Uterus (tissue), 4 donors: Measurements from ENCODE around the gene TDRKH. TPM values are rescaled to one million over a fixed set of nuclear protein-coding genes. Genes with fewer than 3 reads are reported as not detected.

Experiments used
- DNase-seq, 2 donors: peaks; one replicate each; pipeline ENCODE4 v3.0.0-alpha.2; 2019 to 2020
- H3K27ac ChIP-seq, 2 donors: fragments of 200-600 bp; sonication (generic); 1 replicate in 1 of 2; 2 replicates in 1 of 2; pipeline ENCODE4 v1.5.1; 2016 to 2018
- H3K27me3 ChIP-seq, 2 donors: fragments of 200-600 bp; sonication (generic); one replicate each; pipeline ENCODE4 v1.5.1; 2018 to 2019; ENCODE audit warnings: control low read depth in 1 of 2
- H3K36me3 ChIP-seq, 2 donors: fragments of 200-600 bp; sonication (generic); one replicate each; pipeline ENCODE4 v1.5.1; 2019; ENCODE audit warnings: control low read depth in 1 of 2
- H3K4me1 ChIP-seq, 2 donors: fragments of 200-600 bp; sonication (generic); one replicate each; pipeline ENCODE4 v1.5.1; 2018 to 2019; ENCODE audit warnings: control low read depth in 1 of 2
- H3K4me3 ChIP-seq, 2 donors: fragments of 200-600 bp; sonication (generic); 1 replicate in 1 of 2; 2 replicates in 1 of 2; pipeline ENCODE4 v1.5.1; 2018 to 2019; ENCODE audit warnings: mild to moderate bottlenecking in 1 of 2
- H3K9me3 ChIP-seq, 2 donors: fragments of 200-600 bp; sonication (generic); one replicate each; pipeline ENCODE4 v1.5.1; 2019; ENCODE audit warnings: control low read depth in 1 of 2
- CTCF ChIP-seq, 4 experiments: fragments of 200-600 bp in 2 of 4; fragments of 450-650 bp in 2 of 4; sonication (generic) in 2 of 4; IDR thresholded peaks; one replicate each; pipeline ENCODE4 v1.5.1; 2016 to 2019; ENCODE audit warnings: antibody characterized with exemption in 4 of 4, mild to moderate bottlenecking in 2 of 4, moderate library complexity in 1 of 4
- POLR2A ChIP-seq, 2 donors: fragments of 450-650 bp; IDR thresholded peaks; one replicate each; pipeline ENCODE4 v1.6.1; 2016; ENCODE audit warnings: antibody characterized with exemption in 2 of 2, mild to moderate bottlenecking in 1 of 2, moderate library complexity in 1 of 2
- intact Hi-C: fragments of 100-400 bp; cut with DNase I; formaldehyde crosslinking; loops from one replicate; pipeline ENCODE4 v1.15.1; 2023; ENCODE audit warnings: low total_unique reads
- total RNA-seq, 4 donors: library from RNA; depleted of rRNA in 3 of 4; stranded (reverse); fragments of >200 nt in 3 of 4; gene quantifications; one replicate each; pipeline versions ENCODE4 v1.1.0 to v1.2.4, GENCODE V29; 2014 to 2023
- donor health status: DM: yes; HTN: yes; CAD: no.

The TDRKH gene
- total RNA-seq, 4 donors from 2014 or later, result 0.26 to 6.8 (median 1.8) TPM

DNA sequence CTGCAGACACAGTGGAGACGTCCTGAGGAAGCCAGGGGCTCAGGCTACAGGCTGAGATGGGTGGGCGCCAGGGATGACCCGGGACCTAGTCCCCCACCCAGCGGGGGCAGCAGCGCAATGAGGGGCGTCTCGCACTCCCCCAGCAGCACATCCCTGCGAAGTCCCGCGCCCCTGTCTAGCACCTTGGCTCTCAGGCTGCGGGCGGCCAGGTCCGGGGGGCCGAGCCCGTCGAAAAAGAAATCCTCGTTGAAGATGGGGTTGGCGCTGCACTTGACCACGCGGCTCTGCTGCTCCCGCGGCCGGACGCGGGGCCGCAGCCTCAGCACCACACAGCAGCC is 47.6 kb upstream of the TDRKH start:
- Histone ChIP-seq H3K36me3 (no peaks in the 10 kb centered on the region), H3K4me1 (peaks cover 0 to 7% of the 10 kb centered on the region in 2 donors)
- TF ChIP-seq POLR2A (IDR thresholded peaks at IDR 0.05), result no peak
- no peak for TF ChIP-seq CTCF (IDR thresholded peaks at IDR 0.05)

GRCh38 chr1:151837197-151837596 is 46.9 kb upstream of the TDRKH start:
- Histone ChIP-seq H3K36me3 (no peaks in the 10 kb centered on the region), H3K4me3 (no peak overlapping the region), H3K27ac (no peak overlapping the region), H3K27me3 (peaks cover 11 to 17% of the 10 kb centered on the region in 2 donors), H3K9me3 (no peaks in the 10 kb centered on the region), H3K4me1 (peaks cover 0 to 7% of the 10 kb centered on the region in 2 donors)
- intact Hi-C loops, result no loop called here
- DNase-seq, result no peak
- TF ChIP-seq POLR2A (IDR thresholded peaks at IDR 0.05), result no peak
- TF ChIP-seq CTCF (IDR thresholded peaks at IDR 0.05), result no peak

More for the DNA sequence above, 47.6 kb upstream of the TDRKH start:
- Histone ChIP-seq H3K27me3 (peaks cover 11 to 17% of the 10 kb centered on the region in 2 donors), H3K4me3 (peak overlapping the region in 1 of 2 donors; percentile 28), H3K9me3 (no peaks in the 10 kb centered on the region), H3K27ac (no peak overlapping the region)
- no peak for DNase-seq
- intact Hi-C loops, result no loop called here

DNA sequence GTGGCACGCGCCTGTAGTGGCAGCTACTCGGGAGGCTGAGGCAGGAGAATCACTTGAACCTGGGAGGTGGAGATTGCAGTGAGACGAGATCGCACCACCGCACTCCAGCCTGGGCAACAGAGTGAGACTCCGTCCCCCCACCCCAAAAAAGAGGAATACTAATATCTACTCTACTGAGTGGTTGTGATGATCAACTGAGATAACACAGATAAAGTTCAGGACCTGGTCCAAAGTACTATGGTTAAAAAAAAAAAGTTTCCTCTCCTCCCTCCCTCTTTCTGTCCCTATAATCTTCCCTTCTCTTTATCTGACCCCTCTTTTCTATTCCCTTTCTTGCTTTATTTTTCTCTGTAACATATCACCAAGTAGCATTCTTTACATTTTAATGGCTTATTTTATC is 45.3 kb upstream of the TDRKH start:
- Histone ChIP-seq H3K4me3 (no peak overlapping the region), H3K36me3 (no peaks in the 10 kb centered on the region), H3K9me3 (no peaks in the 10 kb centered on the region), H3K4me1 (peaks cover 0 to 7% of the 10 kb centered on the region in 2 donors), H3K27ac (no peak overlapping the region), H3K27me3 (peaks cover 11 to 17% of the 10 kb centered on the region in 2 donors)
- no peak for DNase-seq
- TF ChIP-seq CTCF (IDR thresholded peaks at IDR 0.05), result no peak
- intact Hi-C loops, result no loop called here

- no peak overlapping the region for H3K4me3 ChIP-seq
- TF ChIP-seq CTCF (IDR thresholded peaks at IDR 0.05), result no peak
- TF ChIP-seq POLR2A (IDR thresholded peaks at IDR 0.05), result no peak
- H3K9me3 ChIP-seq, result no peaks in the 10 kb centered on the region
- no peak overlapping the region for H3K27ac ChIP-seq
- H3K27me3 ChIP-seq, result peaks cover 7 to 10% of the 10 kb centered on the region in 2 donors
- no peaks in the 10 kb centered on the region for H3K36me3 ChIP-seq
- DNase-seq, result no peak
- H3K4me1 ChIP-seq, result no peaks in the 10 kb centered on the region
- intact Hi-C loops, result no loop called here
These were observed 43.9 kb upstream of the TDRKH start for GRCh38 chr1:151834239-151834638.

DNA sequence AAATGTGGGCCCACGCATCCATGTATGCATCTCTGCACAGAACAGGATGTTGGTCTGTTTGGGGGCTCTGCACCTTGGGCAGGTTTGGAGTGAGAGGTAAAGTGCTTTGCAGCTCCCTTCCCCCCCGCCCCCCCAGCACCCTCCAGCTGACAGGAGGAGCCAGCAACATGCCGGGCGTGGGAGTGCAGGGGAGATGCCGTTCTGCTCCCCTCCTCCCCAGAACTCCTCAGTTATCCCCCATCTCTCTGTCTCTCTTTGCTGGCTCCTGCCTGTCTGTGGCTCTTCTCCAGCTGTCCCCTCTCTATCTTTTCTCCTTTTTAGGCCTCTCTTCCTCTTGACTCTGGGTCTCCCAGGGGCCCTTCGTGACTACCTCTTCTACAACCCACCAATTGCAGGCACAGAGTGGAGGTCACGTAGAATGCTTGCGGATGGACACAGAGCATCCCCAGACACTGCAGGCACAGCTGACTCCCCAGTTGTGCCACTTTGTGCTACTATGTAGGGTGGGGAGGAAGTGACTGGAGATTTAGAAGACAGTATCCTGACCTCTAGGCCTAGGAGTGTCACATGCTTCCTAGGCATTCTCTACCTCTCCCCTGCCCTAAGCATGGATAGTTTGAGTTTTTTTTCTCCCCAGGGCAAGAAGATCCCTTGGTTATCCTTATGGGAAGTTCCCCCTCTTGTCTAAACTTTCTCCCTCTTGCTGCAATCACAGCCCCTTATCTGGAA is 43.0 kb upstream of the TDRKH start:
- no peaks in the 10 kb centered on the region for H3K4me1 ChIP-seq

More for the DNA sequence above, 43.0 kb upstream of the TDRKH start:
- H3K36me3 ChIP-seq, result no peaks in the 10 kb centered on the region
- no peak overlapping the region for H3K27ac ChIP-seq
- H3K4me3 ChIP-seq, result no peak overlapping the region
- TF ChIP-seq CTCF (IDR thresholded peaks at IDR 0.05), result no peak
- intact Hi-C loops, result no loop called here
- H3K9me3 ChIP-seq, result no peaks in the 10 kb centered on the region
- no peak for DNase-seq
- peaks cover 3 to 5% of the 10 kb centered on the region in 2 donors for H3K27me3 ChIP-seq
